Nucleus accumbens (tissue), 56 donors: ENCODE measurements around the gene AMBRA1.

Source experiments
- DNase-seq, 56 donors: peaks; one replicate each; lab custom pipeline; 2025; lab: John Stamatoyannopoulos, UW

AMBRA1 gene

DNA sequence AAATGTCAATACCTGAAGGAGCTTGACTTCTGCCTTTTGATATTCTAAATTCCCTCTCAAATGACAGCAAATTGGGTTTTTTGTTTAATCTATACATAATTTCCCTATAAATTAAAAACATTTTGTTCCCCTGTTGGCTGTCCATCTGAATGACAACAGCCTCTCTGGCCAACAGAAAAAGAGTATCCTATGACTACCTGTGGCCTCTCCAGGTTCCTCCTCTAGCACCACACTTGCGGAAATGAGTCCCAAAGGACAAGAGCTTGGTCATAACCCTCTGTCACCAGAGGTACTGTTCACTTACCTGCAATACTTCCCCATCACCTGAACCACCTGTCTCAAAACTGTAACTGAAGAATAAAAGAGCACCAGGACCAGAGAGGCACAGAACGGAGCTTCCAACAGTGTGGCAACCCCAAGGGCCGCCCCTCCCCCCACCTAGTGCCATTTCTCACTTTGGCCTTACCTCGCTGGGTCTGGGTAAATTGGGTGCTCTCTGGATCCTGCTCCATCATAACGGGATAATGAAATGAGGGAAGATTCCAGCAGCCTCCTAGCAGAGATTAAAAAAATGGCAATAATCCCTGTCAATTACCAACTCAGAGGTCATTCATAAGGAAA is 81.5 kb downstream of the AMBRA1 start:
- no peak for DNase-seq

DNA sequence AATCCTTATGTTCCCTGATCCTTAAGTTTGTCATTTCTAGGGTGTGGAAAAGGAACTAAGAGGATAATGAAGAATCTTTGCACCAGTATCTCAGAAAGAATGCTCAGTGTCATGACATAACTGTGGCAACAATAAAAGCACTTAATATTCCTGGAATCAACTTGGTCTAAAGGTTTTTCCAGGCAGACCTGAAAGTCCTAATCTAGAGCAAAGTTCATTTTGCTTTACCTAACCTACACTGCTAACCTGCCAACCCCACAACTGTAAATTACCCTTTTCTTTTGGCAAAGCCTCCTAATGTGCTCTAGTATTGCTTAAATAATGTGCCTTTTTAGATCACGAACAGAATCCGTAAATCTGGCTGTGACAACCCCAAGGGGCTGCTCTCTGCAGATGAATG is 82.5 kb downstream of the AMBRA1 start:
- DNase-seq: no peak

DNA sequence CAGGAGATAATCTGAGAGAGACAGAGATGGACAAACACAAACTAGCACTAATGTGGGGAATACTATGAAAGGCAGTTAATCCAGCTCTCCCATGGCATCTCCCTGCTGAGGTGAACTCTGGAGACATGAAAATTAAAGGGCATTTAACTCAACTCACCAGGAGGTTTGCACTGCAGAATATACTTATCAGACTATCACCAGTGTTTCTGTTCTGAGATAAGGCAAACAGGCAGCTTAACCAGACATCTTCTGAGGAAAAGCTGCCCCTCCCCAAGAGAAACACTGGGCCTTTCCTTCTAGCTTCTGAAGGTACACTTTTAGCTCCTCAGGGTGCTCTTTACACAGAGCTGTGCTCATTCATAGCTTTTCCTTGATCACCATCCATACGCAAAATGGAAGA is 85.5 kb downstream of the AMBRA1 start:
- no peak for DNase-seq

DNA sequence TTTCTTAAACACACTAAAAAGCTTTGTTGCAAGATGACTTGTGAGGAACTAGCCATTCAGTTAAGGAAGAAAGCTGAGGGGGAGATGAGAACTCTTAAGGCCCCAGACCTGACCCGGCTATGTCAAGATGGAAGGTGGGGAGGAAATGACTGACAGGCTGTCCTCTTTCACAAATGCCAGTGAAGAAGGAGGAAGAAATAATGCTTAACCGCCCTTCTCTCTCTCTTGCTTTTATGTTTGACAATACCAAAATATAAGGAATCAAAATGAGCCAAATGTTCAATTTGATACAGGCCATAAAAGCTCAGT is 87.4 kb downstream of the AMBRA1 start:
- no peak for DNase-seq

DNA sequence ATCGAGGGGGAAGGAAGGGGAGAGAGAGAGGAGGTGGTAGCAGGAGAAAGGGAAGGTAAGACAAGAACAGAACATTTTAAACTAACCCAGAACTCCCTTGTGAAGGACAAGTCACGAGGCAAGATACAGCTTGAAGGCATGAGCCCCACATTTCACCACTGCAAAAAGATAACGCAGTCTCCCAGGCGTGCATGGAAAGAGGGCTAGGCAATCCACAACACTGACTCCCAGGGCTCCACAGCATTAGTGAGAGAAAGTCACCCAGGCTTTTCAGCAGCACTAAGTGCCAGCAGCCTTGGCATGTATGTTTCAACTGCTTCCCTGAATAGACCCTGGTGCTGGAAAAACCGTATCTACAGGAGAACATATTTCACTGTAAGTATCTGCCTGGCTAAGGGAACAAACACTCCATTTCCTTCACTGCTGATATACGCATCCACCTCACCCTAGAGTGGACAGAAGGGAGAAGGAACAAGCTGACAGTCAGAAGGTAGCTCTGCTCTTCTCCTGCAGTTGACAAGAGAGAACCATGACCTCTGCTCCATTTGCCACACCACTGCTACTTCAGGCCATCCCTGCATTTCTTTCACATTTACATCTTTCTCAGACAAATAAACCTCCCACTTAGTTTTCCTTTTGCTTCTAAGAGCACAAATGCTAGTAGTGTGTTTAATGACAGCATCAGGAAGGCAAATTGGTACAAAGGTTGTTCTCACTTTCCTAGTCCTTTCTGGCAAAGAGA is 87.9 kb downstream of the AMBRA1 start:
- peak in 6 of 56 donors; percentile 9 to 31 (median 23) for DNase-seq

DNA sequence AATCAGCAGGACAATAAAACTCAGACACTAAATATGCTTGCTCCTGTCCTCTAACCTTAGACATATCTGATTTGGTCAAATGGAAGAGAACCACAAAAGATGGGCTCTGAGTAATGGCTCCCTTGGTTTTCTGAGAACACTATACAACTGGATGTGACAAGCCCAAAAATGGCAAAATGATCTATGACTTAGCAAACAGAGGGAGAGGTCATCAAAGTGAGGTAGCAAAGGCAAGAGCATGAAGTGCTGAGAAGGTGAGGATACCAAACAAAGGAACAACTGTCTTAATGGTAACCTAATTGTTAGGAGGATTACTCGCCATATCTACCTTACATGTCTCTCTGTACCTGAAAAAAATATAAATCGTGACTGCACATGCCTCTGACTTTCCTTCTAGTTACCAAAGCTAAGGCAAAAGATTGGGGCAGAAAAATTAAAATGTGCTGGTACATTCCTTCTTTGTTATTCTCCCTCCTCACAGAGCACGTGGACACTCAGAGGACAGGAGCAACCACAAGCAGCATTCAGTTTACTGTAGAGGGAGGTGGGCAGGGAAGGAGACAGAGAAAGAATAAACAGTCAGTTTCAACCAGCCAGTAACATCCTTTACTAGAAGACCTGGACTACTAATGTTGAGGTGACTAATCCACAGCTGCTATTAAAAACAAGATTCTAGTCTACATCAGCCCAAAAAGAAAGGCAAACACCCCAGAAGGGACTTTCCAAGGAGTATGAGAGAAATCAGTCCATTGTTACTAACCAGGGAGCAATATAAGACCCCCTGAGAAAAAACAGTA is 88.8 kb downstream of the AMBRA1 start:
- no peak for DNase-seq

DNA sequence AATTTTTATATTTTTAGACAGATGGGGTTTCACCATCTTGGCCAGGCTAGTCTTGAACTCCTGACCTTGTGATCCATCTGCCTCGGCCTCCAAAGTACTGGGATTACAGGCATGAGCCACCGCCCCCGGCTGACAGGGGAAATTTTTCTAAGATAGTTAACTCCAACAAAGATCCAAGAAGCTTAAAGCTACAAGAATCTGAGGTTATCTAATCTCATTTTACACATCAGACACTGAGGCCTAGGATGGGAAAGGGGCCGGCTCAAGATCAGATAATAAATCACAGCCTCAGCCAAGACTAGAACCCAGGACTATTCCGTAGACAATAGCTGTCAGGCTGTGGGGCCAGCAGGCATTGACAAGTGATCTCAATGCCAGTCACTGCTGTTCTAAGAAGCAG is 94.0 kb downstream of the AMBRA1 start:
- DNase-seq: no peak

DNA sequence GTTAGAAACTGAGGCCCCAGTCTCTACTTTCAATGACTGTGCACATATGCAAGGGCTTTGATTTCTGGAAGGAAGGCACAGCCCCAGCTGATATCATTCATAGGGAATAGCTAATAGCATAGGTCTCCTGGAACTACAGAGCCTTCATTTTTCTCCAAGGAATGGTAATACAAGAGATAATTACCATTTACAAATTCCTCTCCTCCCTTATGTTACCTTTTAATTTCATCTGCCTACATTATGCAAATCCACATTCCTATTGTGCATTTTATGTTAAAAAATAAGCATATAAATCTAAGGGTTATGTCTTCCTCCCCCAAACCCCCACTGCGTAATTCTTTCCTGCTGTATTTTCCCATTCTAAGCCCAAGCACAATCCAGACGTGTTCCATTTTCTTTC is 94.9 kb downstream of the AMBRA1 start:
- no peak for DNase-seq

DNA sequence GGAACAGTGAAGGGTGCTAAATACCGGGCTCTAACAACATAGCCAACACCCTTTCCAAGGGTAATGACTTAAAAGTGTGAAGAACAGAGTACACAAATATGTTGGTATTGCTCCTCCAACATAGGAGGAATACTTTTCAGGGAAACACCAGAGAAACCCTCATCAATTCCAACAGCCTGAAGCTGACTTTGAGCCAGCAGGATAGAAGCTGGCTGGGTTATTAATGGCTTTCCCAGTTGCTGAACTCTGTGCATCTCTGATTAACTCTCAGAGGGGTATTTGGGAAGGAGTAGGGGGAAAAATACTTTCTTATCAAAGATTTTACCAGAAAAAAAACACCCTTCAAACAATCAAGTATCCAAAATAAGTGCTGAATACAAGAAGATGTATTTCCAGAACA is 95.6 kb downstream of the AMBRA1 start:
- DNase-seq: no peak

DNA sequence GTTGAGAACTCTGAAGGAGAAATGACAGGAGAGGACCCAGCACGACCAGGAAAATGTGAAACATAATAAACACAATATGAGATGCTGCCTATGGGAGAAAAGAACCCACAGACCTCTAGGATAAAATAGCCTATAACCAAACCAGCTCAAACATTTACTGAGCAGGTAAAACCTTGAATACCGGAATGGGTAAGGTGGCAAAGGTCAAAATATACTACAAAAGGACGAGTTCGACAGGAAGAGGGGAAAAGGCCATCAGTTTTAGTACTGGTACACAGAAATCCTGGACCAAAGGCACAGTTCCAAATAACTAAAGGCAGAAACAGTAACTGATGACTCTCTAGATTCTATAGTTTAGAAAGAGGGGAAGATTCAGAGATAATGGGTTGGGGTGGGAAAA is 96.3 kb downstream of the AMBRA1 start:
- DNase-seq: no peak

DNA sequence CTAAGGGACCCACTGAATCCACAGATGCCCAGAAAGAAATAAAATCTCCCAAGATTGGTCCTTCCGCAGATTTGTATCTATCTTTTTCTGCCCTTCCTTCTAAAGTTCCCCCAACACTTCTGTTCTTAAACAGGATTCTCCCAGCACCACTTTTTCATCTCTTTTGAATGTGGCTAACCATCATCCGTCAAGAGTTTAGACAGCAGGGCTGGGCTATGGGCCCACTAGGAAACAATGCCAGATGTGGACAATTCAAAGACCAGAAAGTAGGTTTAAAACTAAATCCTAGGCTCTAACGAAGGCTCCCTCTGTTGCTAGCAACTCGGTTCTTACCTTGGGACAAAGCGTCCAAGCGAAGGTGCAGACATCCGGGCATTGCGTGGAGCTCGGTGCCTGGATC is 100.0 kb downstream of the AMBRA1 start:
- DNase-seq: no peak

DNA sequence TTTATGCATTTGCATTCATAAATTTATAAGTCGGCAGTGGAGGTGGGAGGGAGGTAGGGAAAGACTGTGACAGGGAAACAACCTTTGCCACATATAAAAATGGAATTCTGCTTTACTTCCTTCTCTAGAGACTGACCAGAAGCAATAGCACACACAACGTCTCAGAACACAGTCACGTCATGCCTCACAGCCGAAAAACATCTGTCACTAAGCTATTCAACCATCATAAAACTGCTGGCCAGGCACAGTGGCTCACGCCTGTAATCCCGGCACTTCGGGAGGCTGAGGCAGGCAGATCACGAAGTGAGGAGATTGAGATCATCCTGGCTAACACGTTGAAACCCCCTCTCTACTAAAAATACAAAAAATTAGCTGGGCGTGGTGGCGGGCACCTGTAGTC is 101.3 kb downstream of the AMBRA1 start:
- DNase-seq: no peak

DNA sequence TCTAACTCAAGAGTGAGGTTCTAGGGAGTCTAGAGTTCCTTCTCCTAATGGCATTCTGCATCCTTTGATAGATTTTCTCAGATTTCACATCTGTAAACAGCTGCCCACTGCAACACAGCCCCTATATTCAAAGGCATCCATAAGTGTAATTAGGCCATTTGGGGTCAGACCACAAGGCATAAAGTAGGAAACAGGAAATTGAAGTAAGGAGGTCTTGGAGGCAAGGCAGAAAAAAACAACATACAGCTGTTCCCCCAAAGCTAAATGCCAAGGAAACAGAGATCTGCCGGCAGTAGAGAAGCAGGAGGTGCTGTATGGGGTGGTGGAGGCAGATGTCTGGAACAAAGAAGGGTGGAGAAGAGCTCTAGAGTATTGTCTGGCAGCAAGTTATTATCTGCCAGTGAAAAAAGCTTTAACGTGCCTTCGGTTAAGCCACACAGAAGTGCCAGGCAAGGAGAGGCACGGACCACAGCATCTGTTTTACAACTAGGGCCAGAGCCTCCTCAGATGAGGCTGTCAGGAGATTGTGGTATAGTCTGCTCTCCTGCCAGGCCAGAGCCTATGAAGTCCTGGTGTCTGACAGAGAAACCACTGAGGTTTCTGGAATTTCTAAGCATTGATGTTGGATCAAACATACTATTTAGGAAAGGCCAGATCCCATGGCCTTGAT is 102.0 kb downstream of the AMBRA1 start:
- peak in 1 of 56 donors; percentile 6 for DNase-seq

DNA sequence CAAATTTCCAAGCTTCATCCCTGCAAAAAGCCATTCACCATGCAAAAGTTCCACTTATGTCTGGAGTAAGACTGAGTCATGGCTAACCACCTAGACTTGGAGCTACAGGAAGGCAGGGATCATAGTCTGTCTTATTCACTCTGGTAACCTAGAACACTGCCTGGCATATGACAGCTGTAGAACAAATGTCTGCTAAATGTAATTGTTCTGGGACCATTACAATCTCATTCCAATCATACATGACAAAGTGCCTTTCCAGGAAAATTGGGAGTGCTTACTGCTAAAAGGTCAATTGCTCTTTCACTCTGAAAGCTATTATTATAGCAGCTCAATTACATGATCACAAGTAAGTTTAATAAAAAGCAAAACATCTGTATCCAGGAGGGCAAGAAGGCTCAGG is 103.2 kb downstream of the AMBRA1 start:
- no peak for DNase-seq

DNA sequence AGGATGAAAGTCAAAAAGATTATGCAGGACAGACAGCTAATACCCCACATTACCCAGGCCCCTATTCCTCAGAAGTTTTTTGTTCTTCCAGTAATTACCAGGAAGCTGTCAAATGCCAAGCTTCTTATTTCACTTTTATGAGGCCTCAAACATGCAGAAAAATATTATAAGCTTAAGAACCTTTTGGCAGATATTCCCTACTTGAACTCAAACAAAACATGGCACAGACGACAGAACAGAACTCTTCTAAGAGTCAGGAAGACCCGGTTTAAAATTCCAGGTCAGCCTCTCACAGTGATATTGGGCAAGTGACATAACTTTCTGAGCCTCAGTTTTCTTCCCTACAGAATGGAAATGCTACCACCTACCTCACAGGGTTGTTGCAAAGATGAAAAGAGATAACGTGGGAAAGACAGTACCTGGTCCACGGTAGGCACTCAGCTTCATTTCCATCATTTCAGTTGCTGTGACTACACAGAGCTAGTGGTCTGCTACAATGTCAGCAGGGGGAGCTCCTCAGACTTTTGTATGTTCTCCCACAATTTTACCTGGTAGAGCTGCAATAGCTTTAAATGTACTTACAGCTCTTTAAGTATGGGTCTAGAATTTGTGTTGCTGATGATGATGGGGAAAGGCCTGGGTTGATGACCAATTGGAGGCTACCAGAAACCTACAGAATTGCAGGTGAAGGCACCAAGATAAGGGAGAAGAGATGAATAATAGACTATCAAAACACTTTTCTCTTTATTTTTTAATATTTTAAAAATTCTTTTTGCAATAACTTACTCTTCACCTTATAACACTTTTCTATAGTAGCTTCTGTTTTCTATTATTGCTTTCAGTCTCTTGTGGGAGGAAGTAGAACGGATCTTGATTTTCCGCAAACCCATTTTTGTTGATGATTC is 103.9 kb downstream of the AMBRA1 start:
- peak in 7 of 56 donors; percentile 7 to 52 (median 22) for DNase-seq

DNA sequence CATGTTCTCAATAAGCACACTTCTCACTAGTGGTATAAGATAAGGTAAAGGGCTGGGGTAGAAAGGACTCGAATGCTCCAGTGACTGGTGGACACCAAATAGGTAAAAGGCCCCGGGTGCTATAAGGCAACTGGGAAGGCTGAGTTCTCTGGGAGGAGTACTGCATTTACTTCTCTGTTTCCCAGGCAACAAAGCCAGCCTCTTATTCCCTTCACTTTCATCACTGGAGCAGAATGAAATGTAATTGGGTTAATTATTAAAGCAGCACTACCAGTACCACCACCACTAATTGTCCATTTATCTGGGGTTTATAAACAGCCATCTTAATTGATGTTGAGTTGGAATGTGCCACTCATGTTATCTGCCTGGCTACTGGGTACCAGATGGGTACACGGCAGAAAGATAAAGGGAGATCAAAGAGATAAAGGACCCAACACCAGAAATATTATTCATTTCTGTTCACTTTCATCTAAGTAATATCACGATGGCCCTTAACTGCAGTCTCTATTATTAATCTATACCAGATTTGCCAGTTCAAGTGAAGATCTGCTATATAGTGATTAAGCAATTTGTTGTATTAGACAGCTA is 107.9 kb downstream of the AMBRA1 start:
- no peak for DNase-seq

DNA sequence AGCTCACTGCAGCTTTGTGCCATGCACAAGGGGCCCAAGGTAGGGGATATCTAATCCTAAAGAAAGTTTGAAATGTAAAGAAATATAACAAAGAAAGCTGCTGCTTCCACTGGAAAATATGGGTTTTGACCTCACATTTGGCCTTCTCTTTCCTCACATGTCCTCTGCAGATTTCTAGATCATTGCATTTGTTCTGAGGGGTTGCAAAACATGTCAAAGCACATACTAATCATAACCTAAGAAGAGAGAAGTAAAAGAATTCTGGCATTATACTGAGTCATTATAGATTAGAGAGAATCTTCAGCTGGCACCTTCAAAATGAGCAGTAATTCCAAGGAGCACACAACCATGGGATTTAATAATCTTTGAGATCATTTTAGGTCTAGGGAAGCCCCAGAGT is 109.7 kb downstream of the AMBRA1 start:
- DNase-seq: no peak

DNA sequence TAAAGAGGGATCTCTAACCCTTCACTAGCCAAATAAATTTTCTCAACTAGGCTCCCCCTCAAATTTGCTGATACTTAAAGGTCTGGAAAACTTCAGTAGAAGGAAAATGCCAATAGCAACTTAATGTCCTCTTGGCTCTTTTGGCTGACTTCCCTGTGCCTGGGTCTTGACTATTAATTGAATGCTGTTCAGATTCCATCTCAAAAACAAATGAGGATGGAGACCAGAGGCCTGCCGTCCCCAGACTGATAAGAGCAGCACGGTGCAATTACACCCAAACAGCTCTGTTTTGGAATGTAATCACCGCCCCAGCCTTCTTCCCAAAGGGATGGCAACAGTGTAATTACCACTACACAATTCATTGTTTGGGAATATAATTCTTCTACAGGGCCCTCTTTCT is 112.9 kb downstream of the AMBRA1 start:
- DNase-seq: no peak

DNA sequence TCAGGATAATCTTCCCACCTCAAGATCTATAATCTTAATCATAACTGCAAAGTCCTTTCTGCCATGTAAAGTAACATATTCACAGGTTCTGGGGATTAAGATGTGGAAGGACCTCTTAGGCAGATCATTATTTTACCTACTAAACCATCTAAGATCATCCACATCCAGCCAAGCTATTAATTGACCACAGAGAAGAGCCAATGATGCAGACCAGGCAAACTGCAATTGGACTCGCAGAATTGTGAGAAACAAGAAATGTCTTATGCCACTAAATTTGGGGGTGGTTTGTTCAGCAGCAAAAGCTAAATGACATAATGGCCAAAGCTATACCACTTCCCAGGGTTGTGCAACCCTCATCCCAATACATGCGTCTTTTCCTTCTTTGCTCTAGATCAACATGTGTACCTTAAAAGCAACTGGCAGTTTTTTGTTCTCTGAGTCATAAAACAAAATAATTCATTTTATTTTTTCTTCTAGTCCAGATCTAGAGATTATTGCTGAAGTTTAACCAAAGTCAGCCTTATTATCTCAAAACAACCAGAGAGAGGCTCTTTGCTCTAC is 113.6 kb downstream of the AMBRA1 start:
- DNase-seq: no peak

DNA sequence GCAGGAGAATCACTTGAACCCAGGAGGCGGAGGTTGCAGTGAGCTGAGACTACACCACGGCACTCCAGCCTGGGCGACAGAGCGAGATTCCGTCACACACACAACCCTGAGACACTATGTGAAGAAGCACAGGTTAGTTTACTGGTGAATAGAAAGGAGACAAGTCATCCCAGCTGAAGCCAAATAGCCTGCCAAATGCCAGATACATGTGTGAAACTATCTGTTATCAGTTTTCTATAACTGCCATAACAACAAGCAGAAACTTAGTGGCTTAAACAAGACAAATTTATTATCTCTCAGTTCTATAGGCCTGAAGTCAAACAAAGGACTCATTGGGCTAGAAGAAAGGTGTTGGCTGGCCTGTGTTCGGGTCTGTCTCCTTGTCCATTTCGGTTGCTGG is 114.2 kb downstream of the AMBRA1 start:
- DNase-seq: no peak
